Tibial nerve (tissue), 4 donors: ENCODE measurements around the gene OR2T6. TPM values are rescaled to one million over a fixed set of nuclear protein-coding genes. Genes with fewer than 3 reads are reported as not detected.

Experiments
- DNase-seq, 2 donors: peaks; one replicate each; pipeline ENCODE4 v3.0.0-alpha.2; 2019; ENCODE audit warnings: low spot score in 2 of 2
- H3K27ac ChIP-seq, 4 donors: fragments of 200-600 bp; sonication (generic) in 3 of 4; one replicate each; pipeline ENCODE4 v1.5.1; 2017 to 2019; ENCODE audit warnings: mild to moderate bottlenecking in 1 of 4
- H3K27me3 ChIP-seq, 2 donors: fragments of 200-600 bp; sonication (generic) in 1 of 2; one replicate each; pipeline versions ENCODE4 v1.5.1 to v1.6.0; 2017 to 2019
- H3K36me3 ChIP-seq, 3 donors: fragments of 200-600 bp; sonication (generic); one replicate each; pipeline ENCODE4 v1.5.1; 2018 to 2019
- H3K4me1 ChIP-seq, 4 donors: fragments of 200-600 bp; sonication (generic) in 3 of 4; one replicate each; pipeline ENCODE4 v1.5.1; 2017 to 2019
- H3K4me3 ChIP-seq, 4 donors: fragments of 200-600 bp; sonication (generic) in 3 of 4; one replicate each; pipeline ENCODE4 v1.5.1; 2017 to 2019; ENCODE audit warnings: mild to moderate bottlenecking in 1 of 4, moderate library complexity in 1 of 4
- H3K9me3 ChIP-seq, 4 donors: fragments of 200-600 bp; sonication (generic) in 3 of 4; one replicate each; pipeline ENCODE4 v1.5.1; 2017 to 2019
- EP300 ChIP-seq, 2 donors: sonication (generic); formaldehyde crosslinking; IDR thresholded peaks; one replicate each; pipeline ENCODE4 v1.6.1; 2017; ENCODE audit warnings: antibody characterized with exemption in 2 of 2, mild to moderate bottlenecking in 1 of 2
- POLR2A ChIP-seq, 2 donors: fragments of 450-650 bp; IDR thresholded peaks; one replicate each; pipeline ENCODE4 v1.6.1; 2017; ENCODE audit warnings: antibody characterized with exemption in 2 of 2, mild to moderate bottlenecking in 2 of 2, moderate library complexity in 2 of 2
- WGBS, 2 donors: methylation state at CpG; one replicate each; pipeline ENCODE4 v1.1.5; 2018; 5-methylcytosine and 5-hydroxymethylcytosine counted together
- total RNA-seq, 4 donors: library from RNA; depleted of rRNA; stranded (reverse); fragments of >200 nt; gene quantifications; one replicate each; pipeline ENCODE4 v1.1.0, GENCODE V29; 2016
- TF ChIP-seq, protein P1 (sequence below), 5 experiments: fragments of 200-600 bp in 3 of 5; fragments of 450-650 bp in 2 of 5; sonication (generic) in 3 of 5; IDR thresholded peaks; one replicate each; pipeline ENCODE4 v1.5.1; 2016 to 2019; ENCODE audit warnings: antibody characterized with exemption in 5 of 5, mild to moderate bottlenecking in 3 of 5, moderate library complexity in 2 of 5

Gene OR2T6
- total RNA-seq, 4 donors from 2014 or later: not detected

DNA sequence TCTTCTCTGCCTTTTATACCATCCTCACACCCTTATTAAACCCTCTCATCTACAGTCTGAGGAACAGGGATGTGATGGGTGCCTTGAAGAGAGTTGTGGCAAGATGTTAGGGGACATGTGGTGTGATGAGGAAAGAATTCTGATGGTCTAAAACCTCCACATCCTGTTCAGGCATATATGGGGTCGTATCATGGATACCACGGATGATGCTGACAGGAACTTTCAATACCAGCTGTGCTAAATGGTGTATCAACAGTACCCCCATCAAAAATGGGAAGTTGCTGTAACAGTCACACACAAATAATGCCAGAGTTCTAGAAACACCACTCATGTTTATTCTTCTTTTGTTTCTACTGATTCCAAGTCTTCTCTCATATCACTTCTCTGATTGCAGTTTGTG, 12.9 kb downstream of the OR2T6 start:
- H3K27ac ChIP-seq: no peak overlapping the region
- no peaks in the 10 kb centered on the region for H3K27me3 ChIP-seq
- no peaks in the 10 kb centered on the region for H3K4me1 ChIP-seq
- no peak overlapping the region for H3K4me3 ChIP-seq
- WGBS, 2 donors: 59 to 76% methylated on average over 2 of the region's 2 CpGs
- H3K9me3 ChIP-seq: no peaks in the 10 kb centered on the region
- no peak for DNase-seq
- TF ChIP-seq, protein P1, sequence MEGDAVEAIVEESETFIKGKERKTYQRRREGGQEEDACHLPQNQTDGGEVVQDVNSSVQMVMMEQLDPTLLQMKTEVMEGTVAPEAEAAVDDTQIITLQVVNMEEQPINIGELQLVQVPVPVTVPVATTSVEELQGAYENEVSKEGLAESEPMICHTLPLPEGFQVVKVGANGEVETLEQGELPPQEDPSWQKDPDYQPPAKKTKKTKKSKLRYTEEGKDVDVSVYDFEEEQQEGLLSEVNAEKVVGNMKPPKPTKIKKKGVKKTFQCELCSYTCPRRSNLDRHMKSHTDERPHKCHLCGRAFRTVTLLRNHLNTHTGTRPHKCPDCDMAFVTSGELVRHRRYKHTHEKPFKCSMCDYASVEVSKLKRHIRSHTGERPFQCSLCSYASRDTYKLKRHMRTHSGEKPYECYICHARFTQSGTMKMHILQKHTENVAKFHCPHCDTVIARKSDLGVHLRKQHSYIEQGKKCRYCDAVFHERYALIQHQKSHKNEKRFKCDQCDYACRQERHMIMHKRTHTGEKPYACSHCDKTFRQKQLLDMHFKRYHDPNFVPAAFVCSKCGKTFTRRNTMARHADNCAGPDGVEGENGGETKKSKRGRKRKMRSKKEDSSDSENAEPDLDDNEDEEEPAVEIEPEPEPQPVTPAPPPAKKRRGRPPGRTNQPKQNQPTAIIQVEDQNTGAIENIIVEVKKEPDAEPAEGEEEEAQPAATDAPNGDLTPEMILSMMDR (IDR thresholded peaks at IDR 0.05): no peak
- TF ChIP-seq EP300 (IDR thresholded peaks at IDR 0.05) (no peak), POLR2A (IDR thresholded peaks at IDR 0.05) (no peak)
- H3K36me3 ChIP-seq: no peaks in the 10 kb centered on the region

DNA sequence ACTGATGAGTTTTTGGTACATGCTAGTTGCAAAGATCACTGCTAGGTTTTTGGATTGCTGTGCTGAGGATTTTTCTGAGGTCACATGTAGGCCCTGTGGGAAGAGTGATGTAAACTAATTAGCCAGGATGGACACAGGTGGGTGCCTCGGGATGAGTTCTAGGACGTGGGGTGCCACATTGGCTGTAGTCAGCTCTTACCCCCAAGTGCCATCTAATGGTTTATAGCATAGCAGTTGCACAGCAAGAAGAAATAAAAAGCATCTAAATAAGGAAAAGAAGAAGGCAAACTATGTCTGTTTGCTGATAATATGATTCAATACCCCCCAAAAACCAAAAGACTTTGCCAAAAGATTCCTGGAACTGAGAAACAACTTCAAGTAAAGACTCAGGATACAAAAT, 17.5 kb downstream of the OR2T6 start:
- 62 to 63% methylated on average over 2 of the region's 2 CpGs for WGBS, 2 donors
- Histone ChIP-seq H3K36me3 (no peaks in the 10 kb centered on the region), H3K4me1 (no peaks in the 10 kb centered on the region), H3K4me3 (no peak overlapping the region), H3K27ac (no peak overlapping the region), H3K27me3 (no peaks in the 10 kb centered on the region), H3K9me3 (no peaks in the 10 kb centered on the region)
- TF ChIP-seq EP300 (IDR thresholded peaks at IDR 0.05) (no peak), POLR2A (IDR thresholded peaks at IDR 0.05) (no peak)
- TF ChIP-seq, protein P1 (IDR thresholded peaks at IDR 0.05): no peak
- DNase-seq: no peak

DNA sequence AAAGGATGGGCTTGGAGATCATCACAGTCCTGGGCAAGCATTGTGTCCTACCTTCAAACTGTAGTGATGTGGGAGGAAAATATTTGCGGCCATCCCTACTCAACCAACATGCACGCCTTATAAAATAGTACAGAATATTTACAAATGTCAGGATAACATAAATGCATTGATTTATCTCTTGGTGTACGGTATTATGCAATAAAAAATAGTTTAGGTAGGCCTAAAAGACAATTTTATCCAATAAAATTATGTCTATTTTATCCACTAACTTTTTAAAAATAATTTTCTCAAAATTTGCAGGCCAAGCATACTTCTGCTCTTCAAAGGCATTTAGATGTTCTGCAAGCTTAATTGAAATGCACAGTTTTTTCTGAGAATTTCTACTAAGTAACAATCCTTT, 27.2 kb downstream of the OR2T6 start, which contains the start of gene OR2T1:
TSS of gene OR2T1 (plus strand) at position 301 of the 400 bp plus-strand sequence. CDS start 3,100 bp downstream, outside the sequence.
- TF ChIP-seq, protein P1 (IDR thresholded peaks at IDR 0.05): no peak
- TF ChIP-seq EP300 (IDR thresholded peaks at IDR 0.05): no peak
- no peak for TF ChIP-seq POLR2A (IDR thresholded peaks at IDR 0.05)
- Histone ChIP-seq H3K27ac (no peak within 1 kb of the TSS), H3K4me1 (no peaks in the 10 kb centered on the region), H3K4me3 (no peak within 1 kb of the TSS), H3K9me3 (no peaks in the 10 kb centered on the region), H3K27me3 (no peaks in the 10 kb centered on the region), H3K36me3 (no peaks in the 10 kb centered on the region)
- no peak for DNase-seq
- 77 to 80% methylated on average over 3 of the region's 3 CpGs for WGBS, 2 donors

DNA sequence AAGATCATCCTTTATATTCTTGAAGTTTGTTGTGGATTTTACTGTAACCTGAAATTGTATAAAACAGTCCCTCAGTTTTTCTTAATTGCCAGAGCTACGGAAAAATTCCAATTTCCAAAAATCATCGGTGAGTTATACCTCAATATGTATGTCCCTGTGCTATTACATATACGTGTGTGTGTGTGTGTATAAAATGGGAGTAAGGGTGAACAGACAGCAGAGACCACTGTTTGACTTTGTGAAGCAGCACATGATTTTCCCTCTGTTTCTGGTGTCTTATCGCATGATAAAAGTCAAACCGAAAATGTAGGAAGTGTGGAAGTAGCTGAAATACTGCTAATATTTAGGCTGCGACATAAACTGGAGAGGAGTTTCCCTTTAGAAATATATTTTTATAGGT, 28.5 kb downstream of the OR2T6 start:
- no peak for DNase-seq
- H3K36me3 ChIP-seq: no peaks in the 10 kb centered on the region
- no peaks in the 10 kb centered on the region for H3K9me3 ChIP-seq
- TF ChIP-seq, protein P1 (IDR thresholded peaks at IDR 0.05): no peak
- TF ChIP-seq EP300 (IDR thresholded peaks at IDR 0.05): no peak
- no peak for TF ChIP-seq POLR2A (IDR thresholded peaks at IDR 0.05)
- H3K27me3 ChIP-seq: no peaks in the 10 kb centered on the region
- 79 to 85% methylated on average over 6 of the region's 6 CpGs for WGBS, 2 donors
- H3K27ac ChIP-seq: no peak overlapping the region
- H3K4me1 ChIP-seq: no peaks in the 10 kb centered on the region
- H3K4me3 ChIP-seq: no peak overlapping the region

DNA sequence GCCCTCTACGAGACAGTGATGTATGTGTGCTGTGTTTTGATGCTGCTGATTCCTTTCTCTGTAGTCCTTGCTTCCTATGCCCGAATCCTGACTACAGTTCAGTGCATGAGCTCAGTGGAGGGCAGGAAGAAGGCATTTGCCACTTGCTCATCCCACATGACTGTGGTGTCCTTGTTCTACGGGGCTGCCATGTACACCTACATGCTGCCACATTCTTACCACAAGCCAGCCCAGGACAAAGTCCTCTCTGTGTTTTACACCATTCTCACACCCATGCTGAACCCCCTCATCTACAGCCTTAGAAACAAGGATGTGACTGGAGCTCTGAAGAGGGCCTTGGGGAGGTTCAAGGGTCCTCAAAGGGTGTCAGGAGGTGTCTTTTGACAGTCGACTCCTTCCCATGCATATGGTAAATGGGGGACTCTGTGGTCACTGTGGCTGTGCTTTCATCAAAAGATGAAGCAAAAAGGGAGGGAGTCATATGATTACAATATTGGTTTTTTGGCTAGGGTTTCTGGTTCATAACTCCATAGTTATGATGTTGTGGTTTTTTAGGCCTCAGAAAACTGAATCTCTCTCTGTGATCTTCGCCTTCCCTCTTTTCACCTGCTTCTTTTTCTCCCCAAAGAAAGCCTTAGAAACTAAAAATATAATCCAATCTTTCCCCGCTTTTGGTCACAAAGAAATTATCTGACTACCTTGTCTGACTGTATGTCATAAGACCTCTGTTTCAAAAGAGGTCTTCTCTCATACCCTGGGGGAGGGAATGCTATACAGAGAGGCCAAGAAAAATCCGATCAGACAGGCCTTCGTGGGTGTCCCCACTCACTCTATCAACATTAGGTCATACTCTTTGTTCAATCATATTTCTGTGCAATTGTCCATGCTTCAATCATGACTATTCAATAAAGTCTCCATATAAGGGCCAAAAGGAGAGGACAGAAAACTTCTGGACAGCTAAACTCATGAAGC, 31.5 kb downstream of the OR2T6 start:
- WGBS, 2 donors: 60 to 71% methylated on average over 8 of the region's 8 CpGs
- Histone ChIP-seq H3K4me3 (no peak overlapping the region), H3K9me3 (peaks cover 0 to 8% (median 0%) of the 10 kb centered on the region in 4 donors), H3K4me1 (no peaks in the 10 kb centered on the region), H3K27ac (no peak overlapping the region), H3K36me3 (no peaks in the 10 kb centered on the region), H3K27me3 (no peaks in the 10 kb centered on the region)
- TF ChIP-seq, protein P1 (IDR thresholded peaks at IDR 0.05): no peak
- no peak for TF ChIP-seq EP300 (IDR thresholded peaks at IDR 0.05)
- TF ChIP-seq POLR2A (IDR thresholded peaks at IDR 0.05): no peak
- no peak for DNase-seq
